Measurements from ENCODE around the gene CBX7.

DNA sequence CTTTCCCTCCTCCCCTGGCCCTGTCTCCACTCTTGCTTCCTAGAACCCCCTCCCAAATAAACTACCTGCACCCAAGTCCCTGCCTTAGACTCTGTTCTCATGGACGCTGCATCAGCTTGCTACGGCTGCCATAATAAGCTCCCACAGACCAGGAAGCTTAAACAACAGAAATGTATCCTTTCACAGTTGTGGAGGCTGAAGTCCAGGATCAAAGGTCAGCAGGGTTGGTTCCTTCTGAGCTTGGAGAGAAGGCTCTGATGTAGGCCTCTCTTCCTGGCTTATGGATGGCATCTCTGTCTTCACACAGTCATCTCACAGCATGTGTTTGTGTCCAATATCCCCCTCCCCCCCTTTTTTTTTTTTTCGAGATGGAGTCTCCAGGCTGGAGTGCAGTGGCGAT, 23.4 kb downstream of the CBX7 start:
- TF ChIP-seq POLR2A (IDR thresholded peaks at IDR 0.05) (no peak), CTCF (IDR thresholded peaks at IDR 0.05) (no peak)
